ENCODE measurements around the gene KRT20. TPM values are rescaled to one million over a fixed set of nuclear protein-coding genes. Genes with fewer than 3 reads are reported as not detected.

Gene KRT20
- total RNA-seq, 4 donors from 2014 or later, result not detected

GRCh38 chr17:40912486-40913210 is 27.6 kb upstream of the KRT20 start:
- WGBS, 2 donors (ENCODE audit: low coverage in 1 of 2), result 84 to 91% methylated on average over 8 to 10 of the region's 13 CpGs
- ATAC-seq, result no peak
- no peak overlapping the region for H3K27ac ChIP-seq

GRCh38 chr17:40910441-40910841 is 25.4 kb upstream of the KRT20 start:
- peak overlapping the region in 3 of 4 donors; percentile 49 to 72 (median 56) for H3K27ac ChIP-seq

More at GRCh38 chr17:40912486-40913210, 27.6 kb upstream of the KRT20 start:
- H3K27me3 ChIP-seq, result no peaks in the 10 kb centered on the region
- no peaks in the 10 kb centered on the region for H3K36me3 ChIP-seq
- peaks cover 8 to 21% (median 9%) of the 10 kb centered on the region in 3 donors for H3K4me1 ChIP-seq
- H3K9me3 ChIP-seq, result no peaks in the 10 kb centered on the region
- no peak for TF ChIP-seq CTCF (IDR thresholded peaks at IDR 0.05)
- no peak for TF ChIP-seq EP300 (IDR thresholded peaks at IDR 0.05)
- TF ChIP-seq POLR2A (IDR thresholded peaks at IDR 0.05), result no peak
- no peak for TF ChIP-seq POLR2AphosphoS5 (IDR thresholded peaks at IDR 0.05)
- no peak overlapping the region for H3K4me3 ChIP-seq

GRCh38 chr17:40909755-40910154 is 24.7 kb upstream of the KRT20 start:
- Histone ChIP-seq H3K9me3 (no peaks in the 10 kb centered on the region), H3K4me3 (no peak overlapping the region), H3K4me1 (peaks cover 8 to 21% (median 9%) of the 10 kb centered on the region in 3 donors), H3K27me3 (peaks cover 8% of the 10 kb centered on the region), H3K27ac (peak overlapping the region; percentile 21 to 72 (median 52)), H3K36me3 (no peaks in the 10 kb centered on the region)
- WGBS, 2 donors (ENCODE audit: low coverage in 1 of 2), result 41 to 45% methylated on average over 4 of the region's 4 CpGs
- ATAC-seq, result peak; percentile 42
- no peak for TF ChIP-seq POLR2AphosphoS5 (IDR thresholded peaks at IDR 0.05)
- TF ChIP-seq CTCF (IDR thresholded peaks at IDR 0.05), result no peak
- no peak for TF ChIP-seq EP300 (IDR thresholded peaks at IDR 0.05)
- no peak for TF ChIP-seq POLR2A (IDR thresholded peaks at IDR 0.05)

More at GRCh38 chr17:40910441-40910841, 25.4 kb upstream of the KRT20 start:
- Histone ChIP-seq H3K9me3 (no peaks in the 10 kb centered on the region), H3K4me1 (peaks cover 8 to 21% (median 9%) of the 10 kb centered on the region in 3 donors), H3K4me3 (no peak overlapping the region), H3K36me3 (no peaks in the 10 kb centered on the region), H3K27me3 (peaks cover 1% of the 10 kb centered on the region)
- 18 to 36% methylated on average over 3 of the region's 3 CpGs for WGBS, 2 donors (ENCODE audit: low coverage in 1 of 2)
- ATAC-seq, result no peak
- TF ChIP-seq EP300 (IDR thresholded peaks at IDR 0.05) (no peak), POLR2AphosphoS5 (IDR thresholded peaks at IDR 0.05) (no peak), POLR2A (IDR thresholded peaks at IDR 0.05) (no peak)

GRCh38 chr17:40909351-40909750 is 24.3 kb upstream of the KRT20 start:
- Histone ChIP-seq H3K36me3 (no peaks in the 10 kb centered on the region), H3K27ac (peak overlapping the region in 3 of 4 donors; percentile 49 to 72 (median 56)), H3K27me3 (peaks cover 10% of the 10 kb centered on the region), H3K4me1 (peaks cover 8 to 21% (median 9%) of the 10 kb centered on the region in 3 donors), H3K9me3 (no peaks in the 10 kb centered on the region), H3K4me3 (no peak overlapping the region)
- TF ChIP-seq POLR2AphosphoS5 (IDR thresholded peaks at IDR 0.05), result peak; percentile 56
- TF ChIP-seq CTCF (IDR thresholded peaks at IDR 0.05), result peak; percentile 63 to 85 (median 82)
- TF ChIP-seq POLR2A (IDR thresholded peaks at IDR 0.05), result no peak
- no peak for TF ChIP-seq EP300 (IDR thresholded peaks at IDR 0.05)
- 0% methylated on average over 5 of the region's 5 CpGs for WGBS, 2 donors (ENCODE audit: low coverage in 1 of 2)
- ATAC-seq, result peak; percentile 90

- ATAC-seq, result no peak
- H3K36me3 ChIP-seq, result no peaks in the 10 kb centered on the region
- peaks cover 8 to 21% (median 9%) of the 10 kb centered on the region in 3 donors for H3K4me1 ChIP-seq
- H3K9me3 ChIP-seq, result no peaks in the 10 kb centered on the region
- peaks cover 10% of the 10 kb centered on the region for H3K27me3 ChIP-seq
- no peak overlapping the region for H3K4me3 ChIP-seq
- 86 to 87% methylated on average over 1 to 4 of the region's 4 CpGs for WGBS, 2 donors (ENCODE audit: low coverage in 1 of 2)
- H3K27ac ChIP-seq, result no peak overlapping the region
- TF ChIP-seq EP300 (IDR thresholded peaks at IDR 0.05) (no peak), CTCF (IDR thresholded peaks at IDR 0.05) (no peak)
Measured at GRCh38 chr17:40906613-40907012, 21.6 kb upstream of the KRT20 start.

All from gastroesophageal sphincter (tissue), 4 donors.